HG02798 (cell line): ENCODE results near the gene CTDSPL.
"Not testable (repeated sequence)": the region's sequence is repeated elsewhere in the genome, so short reads cannot be mapped to it uniquely, and the experiment has no call there.

Source experiments
- ATAC-seq: cut with Tn5 transposase; IDR thresholded peaks from one replicate; pipeline ENCODE4 v1.9.1; 2021; ENCODE audit warnings: mild to moderate bottlenecking; ENCODE audit not compliant: unreplicated experiment, poor library complexity

CTDSPL gene

GRCh38 chr3:37981348-37981664 lies 119.6 kb downstream of the CTDSPL start:
- no peak for ATAC-seq

DNA sequence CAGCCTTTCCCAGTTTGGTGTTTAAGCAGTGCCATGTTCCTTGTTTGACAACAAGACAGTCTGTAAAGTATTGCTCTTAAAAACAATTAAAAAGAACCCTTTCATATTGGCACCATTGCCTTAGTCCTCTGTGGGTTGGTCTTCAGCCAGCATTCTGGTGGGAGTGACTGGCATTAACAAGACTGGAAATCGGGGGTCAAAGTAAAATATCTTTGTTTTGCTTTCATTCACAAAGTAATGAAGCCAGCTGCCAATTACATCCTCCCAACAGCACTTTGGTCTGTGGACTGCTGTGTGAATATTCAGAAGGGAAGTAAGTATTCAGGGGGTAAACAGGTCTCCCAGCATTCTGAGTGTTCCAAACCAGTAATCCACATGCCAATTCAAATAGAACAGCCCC lies 120.7 kb downstream of the CTDSPL start:
- no peak for ATAC-seq

DNA sequence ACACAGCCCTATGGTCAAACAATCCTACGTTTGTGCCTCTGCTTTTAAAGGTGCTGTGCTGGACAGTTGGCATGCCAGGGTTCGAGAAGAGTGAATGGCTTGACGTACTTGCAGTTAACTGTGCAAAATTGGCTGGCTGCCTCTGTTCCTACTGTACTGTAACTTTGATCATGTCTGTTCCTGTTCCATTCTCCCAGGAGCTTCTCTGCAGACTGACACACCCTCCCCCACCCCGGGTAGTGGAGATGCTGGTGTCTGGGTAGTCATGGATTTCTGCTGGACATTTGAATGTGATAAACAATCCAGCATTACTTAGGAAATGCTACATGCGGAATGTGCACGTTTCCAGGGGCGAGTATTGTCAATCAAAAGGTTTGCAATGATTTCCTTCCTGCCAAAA lies 122.4 kb downstream of the CTDSPL start:
- ATAC-seq, result no peak

- no peak for ATAC-seq
These were observed 122.9 kb downstream of the CTDSPL start for GRCh38 chr3:37984596-37984995.

DNA sequence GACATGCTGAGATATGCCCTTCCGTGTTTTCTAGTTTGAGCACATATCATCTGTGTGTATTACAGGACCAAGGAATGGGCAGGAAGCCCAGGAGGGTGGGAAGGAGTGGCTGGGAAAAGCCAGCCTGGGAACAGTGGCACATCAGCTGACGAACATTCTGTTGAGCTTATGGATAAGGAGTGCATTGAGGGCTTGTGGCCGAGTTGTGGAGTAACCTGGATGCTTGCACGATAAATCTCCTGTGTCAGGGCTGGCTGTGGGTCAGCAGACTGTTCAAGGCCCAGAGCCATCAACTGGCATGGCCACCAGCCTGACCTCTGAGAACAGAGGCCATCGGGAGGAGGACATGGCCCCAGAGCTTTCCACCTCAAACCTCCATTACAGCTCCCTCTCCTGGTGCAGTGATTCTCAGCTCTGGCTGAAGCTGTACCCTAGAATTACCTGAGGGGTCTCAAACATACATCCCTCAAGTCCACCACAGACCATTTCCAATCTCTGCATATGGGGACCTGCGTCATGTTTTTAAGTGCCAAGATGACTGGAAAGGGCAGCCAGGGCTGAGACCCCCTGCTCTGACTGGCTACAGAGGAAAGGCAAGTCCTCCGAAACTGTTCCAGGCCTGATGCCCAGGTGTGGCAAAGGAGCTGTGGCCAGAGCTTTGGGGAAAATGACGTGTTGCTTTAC lies 124.1 kb downstream of the CTDSPL start:
- no peak for ATAC-seq

- no peak for ATAC-seq
These were observed 125.0 kb downstream of the CTDSPL start for GRCh38 chr3:37986479-37987314.

- no peak for ATAC-seq
These were observed 125.6 kb downstream of the CTDSPL start for GRCh38 chr3:37987315-37987697.

DNA sequence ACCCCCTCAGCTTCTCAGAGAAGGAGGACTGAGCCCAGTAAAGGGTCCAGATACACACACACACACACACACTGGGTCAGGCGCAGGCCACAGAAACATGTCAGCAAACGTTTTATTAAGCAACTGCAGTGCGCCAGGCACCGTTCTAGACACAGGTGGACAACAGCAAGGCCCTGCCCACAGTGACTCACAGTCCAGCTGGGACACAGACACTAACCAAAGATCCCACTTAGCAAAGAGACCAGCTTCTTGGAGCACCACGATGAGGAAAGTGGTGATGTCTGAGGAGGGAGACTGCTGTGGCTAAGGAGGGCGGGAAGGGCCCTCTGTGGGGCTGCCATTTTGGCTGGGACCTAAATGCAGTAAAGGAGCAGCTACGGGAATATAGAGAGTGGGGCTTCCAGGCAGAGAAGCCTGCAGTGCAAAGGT lies 126.1 kb downstream of the CTDSPL start:
- ATAC-seq, result no peak

DNA sequence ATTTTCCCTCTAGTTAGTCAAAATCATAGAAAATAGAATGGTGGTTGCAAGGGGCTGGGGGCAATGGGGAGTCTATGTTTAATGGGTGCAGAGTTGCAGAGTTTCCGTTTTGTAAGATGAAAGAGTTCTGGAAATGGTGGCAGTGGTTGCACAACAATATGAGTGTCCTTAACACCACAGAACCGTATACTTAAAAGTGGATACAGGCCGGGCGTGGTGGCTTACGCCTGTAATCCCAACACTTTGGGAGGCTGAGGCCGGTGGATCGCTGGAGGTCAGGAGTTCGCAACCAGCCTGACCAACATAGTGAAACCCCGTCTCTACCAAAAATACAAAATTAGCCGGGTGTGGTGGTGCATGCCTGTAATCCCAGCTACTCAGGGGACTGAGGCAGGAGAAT lies 126.7 kb downstream of the CTDSPL start:
- not testable (repeated sequence) for ATAC-seq

GRCh38 chr3:37988931-37989525 lies 127.3 kb downstream of the CTDSPL start:
- no peak for ATAC-seq

- ATAC-seq, result no peak
These were observed 128.3 kb downstream of the CTDSPL start for GRCh38 chr3:37989821-37990480.

- no peak for ATAC-seq
These were observed 128.8 kb downstream of the CTDSPL start, which contains the start of gene VILL for GRCh38 chr3:37990527-37990926. Gene VILL (plus strand): TSS chr3:37990786. CDS start chr3:37993673, 2,887 bp downstream.

- ATAC-seq, result no peak
These were observed 129.4 kb downstream of the CTDSPL start for GRCh38 chr3:37991109-37991508.

DNA sequence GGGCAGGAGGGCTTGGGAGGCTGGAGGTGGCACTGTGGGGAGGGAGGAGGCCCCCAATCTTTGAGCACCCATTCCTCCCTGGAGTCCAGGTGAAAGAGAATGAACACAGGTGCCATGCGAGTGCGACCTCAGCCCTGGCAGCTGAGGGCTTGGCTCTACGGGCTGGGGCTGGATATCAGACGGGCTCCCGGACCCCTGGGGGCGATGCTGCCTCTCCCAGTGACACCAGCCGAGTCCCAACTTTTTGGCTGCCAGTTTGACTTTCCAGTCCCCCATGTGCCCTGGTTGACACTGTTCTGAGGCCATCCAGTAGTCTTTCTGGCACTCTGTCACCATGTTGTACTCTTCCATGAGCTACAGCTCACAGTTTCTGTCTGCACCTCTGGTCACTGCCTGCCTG lies 130.1 kb downstream of the CTDSPL start:
- no peak for ATAC-seq

DNA sequence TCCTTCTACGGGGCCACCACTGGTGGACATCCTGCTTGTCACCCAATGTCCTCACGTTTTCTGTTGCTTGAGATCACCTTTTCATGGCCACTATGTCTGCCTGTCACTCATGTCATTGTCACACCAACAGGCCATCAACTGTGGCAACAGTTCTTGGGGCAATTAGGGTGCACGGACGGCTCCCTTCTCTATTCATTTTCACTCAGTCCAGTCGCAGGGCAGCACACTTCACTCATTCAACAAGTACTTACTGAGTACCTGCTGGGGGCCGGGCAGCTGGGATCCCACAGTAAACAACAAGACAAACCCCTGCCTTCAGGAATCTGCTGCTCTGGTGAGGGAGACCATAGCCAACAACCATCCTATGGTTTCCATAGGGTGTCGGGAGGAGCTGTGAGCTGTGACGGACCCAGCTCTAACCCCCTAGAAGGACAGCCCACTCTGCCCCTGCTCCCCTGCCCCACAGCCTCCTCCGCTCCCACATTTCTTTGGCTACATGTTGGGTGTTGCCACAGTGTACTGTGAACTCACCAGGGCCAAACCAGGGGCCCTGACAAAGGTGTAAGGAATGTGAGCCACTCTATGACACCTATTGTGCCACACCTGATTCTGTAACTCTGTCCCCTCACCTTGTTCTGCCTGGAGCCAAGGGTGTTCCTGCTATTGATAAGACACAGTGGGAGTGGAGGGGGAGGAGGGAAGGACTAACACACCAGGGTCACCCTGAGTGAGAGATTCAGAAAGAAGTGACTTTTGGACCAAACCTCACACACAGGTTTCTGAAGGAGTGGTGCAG lies 130.8 kb downstream of the CTDSPL start:
- ATAC-seq, result no peak

GRCh38 chr3:37993067-37993455 lies 131.4 kb downstream of the CTDSPL start:
- ATAC-seq, result no peak

GRCh38 chr3:37993460-37993819 lies 131.8 kb downstream of the CTDSPL start:
- no peak for ATAC-seq

- peak; percentile 60 for ATAC-seq
These were observed 132.3 kb downstream of the CTDSPL start for GRCh38 chr3:37993820-37994638.

- ATAC-seq, result no peak
These were observed 132.9 kb downstream of the CTDSPL start for GRCh38 chr3:37994639-37994972.
